ENCODE results near the gene CDC42BPG.

- no peak for TF ChIP-seq EZH2phosphoT487 (IDR thresholded peaks at IDR 0.05; ENCODE audit: borderline replicate concordance)
- TF ChIP-seq CTCF (conservative IDR thresholded peaks at IDR 0.05; ENCODE audit: low read length) = no peak
These were observed 47.5 kb downstream of the CDC42BPG start for GRCh38 chr11:64796757-64797541.
